ENCODE measurements around the gene PKMYT1.

The PKMYT1 gene

GRCh38 chr16:3022684-3023414 is 42.6 kb upstream of the PKMYT1 start:
- Mint-ChIP-seq H3K36me3 (ENCODE audit: insufficient read depth) (peaks cover 26% of the 10 kb centered on the region), H3K9me3 (no peaks in the 10 kb centered on the region), H3K27ac (peak overlapping the region in 1 of 2 donors; percentile 93), H3K27me3 (no peaks in the 10 kb centered on the region), H3K4me3 (peak overlapping the region; percentile 81 to 85), H3K4me1 (ENCODE audit: low read depth in 2 of 2) (peaks cover 41 to 45% of the 10 kb centered on the region in 2 donors)
- ATAC-seq (replicated peaks) (no peak), DNase-seq (no peak)

DNA sequence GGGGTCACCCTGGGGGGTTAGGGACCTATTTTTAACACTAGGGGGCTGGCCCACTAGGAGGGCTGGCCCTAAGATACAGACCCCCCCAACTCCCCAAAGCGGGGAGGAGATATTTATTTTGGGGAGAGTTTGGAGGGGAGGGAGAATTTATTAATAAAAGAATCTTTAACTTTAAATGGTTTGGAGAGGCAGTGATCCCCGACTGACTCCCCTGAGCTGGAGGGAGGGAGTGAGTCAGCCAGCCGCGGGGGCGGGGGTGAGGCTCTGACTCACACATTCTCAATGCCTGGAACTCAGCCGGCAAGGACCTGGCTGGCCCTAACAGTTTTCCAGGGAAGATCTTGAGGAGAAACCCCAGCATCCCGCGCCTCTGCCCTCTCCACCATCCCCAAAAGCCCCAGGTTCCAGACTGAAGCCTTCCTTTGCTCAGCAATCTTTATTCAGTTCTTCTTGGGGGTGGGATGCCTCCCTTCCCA is 42.0 kb upstream of the PKMYT1 start:
- ATAC-seq (replicated peaks) (peak; percentile 23), DNase-seq (peak; percentile 62 to 66 (median 65))
- H3K27ac Mint-ChIP-seq, result peak overlapping the region in 1 of 2 donors; percentile 93
- no peaks in the 10 kb centered on the region for H3K27me3 Mint-ChIP-seq
- H3K4me1 Mint-ChIP-seq (ENCODE audit: low read depth in 2 of 2), result peaks cover 41 to 45% of the 10 kb centered on the region in 2 donors
- no peaks in the 10 kb centered on the region for H3K9me3 Mint-ChIP-seq
- peaks cover 26% of the 10 kb centered on the region for H3K36me3 Mint-ChIP-seq (ENCODE audit: insufficient read depth)
- H3K4me3 Mint-ChIP-seq, result peak overlapping the region; percentile 81 to 85

GRCh38 chr16:3021449-3022207 is 41.4 kb upstream of the PKMYT1 start:
- Mint-ChIP-seq H3K27me3 (no peaks in the 10 kb centered on the region), H3K9me3 (no peaks in the 10 kb centered on the region), H3K4me1 (ENCODE audit: low read depth in 2 of 2) (peaks cover 41 to 45% of the 10 kb centered on the region in 2 donors), H3K36me3 (ENCODE audit: insufficient read depth) (peaks cover 26% of the 10 kb centered on the region), H3K27ac (peak overlapping the region; percentile 42 to 93), H3K4me3 (peak overlapping the region; percentile 81 to 85)
- peak; percentile 56 to 60 (median 57) for DNase-seq
- ATAC-seq (replicated peaks), result peak; percentile 15

DNA sequence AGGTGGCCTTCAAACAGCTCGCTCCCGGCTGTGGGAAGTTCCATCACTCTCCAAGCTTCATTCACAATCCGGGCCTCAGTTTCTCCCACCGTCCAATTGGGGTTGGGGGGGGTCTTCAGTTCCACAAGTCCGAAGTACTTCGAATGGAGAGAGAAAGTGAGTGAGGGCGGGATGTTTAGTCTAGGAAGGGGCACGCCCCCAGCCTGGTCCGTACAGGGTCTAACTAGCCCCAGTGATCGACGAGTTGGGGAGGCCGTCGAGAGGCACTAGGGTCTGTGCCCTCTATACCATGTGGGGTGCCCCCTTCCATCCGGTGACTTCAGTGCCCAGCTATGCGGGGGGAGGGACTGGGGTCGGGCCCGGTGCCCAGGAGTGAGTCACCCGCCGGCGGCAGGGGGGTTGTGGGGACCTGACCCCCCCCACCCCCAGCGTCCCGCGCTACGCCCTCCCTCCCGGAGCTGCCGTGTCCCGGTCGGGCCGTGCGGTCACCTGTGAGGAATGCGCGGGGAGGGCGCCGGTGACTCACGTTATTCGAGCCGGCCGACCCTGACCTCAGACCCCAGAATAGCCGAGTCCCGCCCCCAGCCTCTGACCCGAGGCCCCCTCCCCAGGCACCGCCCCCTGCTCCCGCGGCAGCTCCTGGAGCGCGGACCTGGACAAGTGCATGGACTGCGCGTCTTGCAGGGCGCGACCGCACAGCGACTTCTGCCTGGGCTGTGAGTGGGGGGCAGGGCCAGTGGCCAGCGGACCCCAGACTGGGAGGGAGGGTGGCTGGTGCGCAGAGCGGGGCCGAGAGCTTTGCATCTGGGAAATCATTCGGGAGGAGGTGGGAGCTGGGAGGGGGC is 40.6 kb upstream of the PKMYT1 start:
- Mint-ChIP-seq H3K4me1 (ENCODE audit: low read depth in 2 of 2) (peaks cover 41 to 45% of the 10 kb centered on the region in 2 donors), H3K27me3 (no peaks in the 10 kb centered on the region), H3K9me3 (no peaks in the 10 kb centered on the region), H3K36me3 (ENCODE audit: insufficient read depth) (peaks cover 23% of the 10 kb centered on the region), H3K4me3 (peak overlapping the region; percentile 81 to 85), H3K27ac (peak overlapping the region; percentile 85 to 93)
- DNase-seq (peak; percentile 39 to 60 (median 55)), ATAC-seq (replicated peaks) (peak; percentile 31)

DNA sequence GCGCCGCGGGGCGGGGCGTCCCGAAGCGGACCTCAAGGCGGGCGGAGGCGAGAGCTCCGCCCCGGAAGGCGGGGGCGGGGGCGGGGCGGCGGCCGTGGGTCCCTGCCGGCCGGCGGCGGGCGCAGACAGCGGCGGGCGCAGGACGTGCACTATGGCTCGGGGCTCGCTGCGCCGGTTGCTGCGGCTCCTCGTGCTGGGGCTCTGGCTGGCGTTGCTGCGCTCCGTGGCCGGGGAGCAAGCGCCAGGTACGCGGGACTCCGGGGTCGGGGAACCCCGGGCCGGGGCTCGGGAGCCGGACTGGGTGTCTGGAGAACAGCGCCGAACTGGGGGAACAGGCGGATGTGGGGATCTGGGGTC is 40.0 kb upstream of the PKMYT1 start, which contains the start of gene TNFRSF12A:
TSS of gene TNFRSF12A (plus strand) at position 122 of the 357 bp plus-strand sequence. CDS start at position 152, 30 bp downstream.
- peaks cover 19% of the 10 kb centered on the region for H3K36me3 Mint-ChIP-seq (ENCODE audit: insufficient read depth)
- H3K27ac Mint-ChIP-seq, result peak within 1 kb of the TSS; percentile 85 to 93
- no peaks in the 10 kb centered on the region for H3K27me3 Mint-ChIP-seq
- DNase-seq (peak; percentile 50 to 52 (median 51)), ATAC-seq (replicated peaks) (peak; percentile 35)
- peak within 1 kb of the TSS; percentile 81 to 85 for H3K4me3 Mint-ChIP-seq
- no peaks in the 10 kb centered on the region for H3K9me3 Mint-ChIP-seq
- peaks cover 41 to 44% of the 10 kb centered on the region in 2 donors for H3K4me1 Mint-ChIP-seq (ENCODE audit: low read depth in 2 of 2)

DNA sequence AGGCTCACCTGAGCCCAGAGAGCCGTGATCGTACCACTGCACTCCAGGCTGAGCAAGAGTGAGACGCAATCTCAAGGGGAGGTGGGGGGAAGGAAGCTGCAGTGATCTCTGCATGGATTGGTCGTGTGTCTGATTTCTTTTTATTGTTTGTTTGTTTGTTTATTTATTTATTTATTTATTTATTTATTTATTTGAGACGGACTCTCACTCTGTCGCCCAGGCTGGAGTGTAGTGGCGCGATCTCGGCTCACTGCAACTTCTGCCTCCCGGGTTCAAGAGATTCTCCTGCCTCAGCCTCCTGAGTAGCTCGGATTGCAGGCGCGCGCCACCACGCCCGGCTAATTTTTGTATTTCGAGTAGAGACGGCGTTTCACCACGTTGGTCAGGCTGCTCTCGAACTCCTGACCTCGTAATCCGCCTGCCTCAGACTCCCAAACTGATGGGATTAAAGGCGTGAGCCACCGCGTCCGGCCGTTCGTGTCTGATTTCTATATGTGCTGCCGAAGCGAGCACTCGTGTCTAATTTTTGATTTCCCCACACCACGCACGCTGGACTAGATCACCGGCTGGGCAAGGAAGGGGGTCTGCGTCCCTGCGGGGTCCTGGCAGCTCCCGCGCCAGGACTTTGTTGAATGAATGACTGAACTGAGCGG is 39.5 kb upstream of the PKMYT1 start:
- Mint-ChIP-seq H3K4me1 (ENCODE audit: low read depth in 2 of 2) (peaks cover 41 to 43% of the 10 kb centered on the region in 2 donors), H3K27me3 (no peaks in the 10 kb centered on the region), H3K27ac (peak overlapping the region in 1 of 2 donors; percentile 93), H3K36me3 (ENCODE audit: insufficient read depth) (peaks cover 15% of the 10 kb centered on the region), H3K4me3 (peak overlapping the region; percentile 81 to 85), H3K9me3 (no peaks in the 10 kb centered on the region)
- DNase-seq (no peak), ATAC-seq (replicated peaks) (no peak)

- Mint-ChIP-seq H3K4me3 (peak within 1 kb of the TSS in 1 of 2 donors; percentile 52), H3K27ac (peak within 1 kb of the TSS in 1 of 2 donors; percentile 25), H3K9me3 (no peaks in the 10 kb centered on the region), H3K27me3 (peaks cover 0 to 12% of the 10 kb centered on the region in 2 donors), H3K36me3 (ENCODE audit: insufficient read depth) (peaks cover 8% of the 10 kb centered on the region), H3K4me1 (ENCODE audit: low read depth in 2 of 2) (peaks cover 29 to 32% of the 10 kb centered on the region in 2 donors)
- DNase-seq (no peak), ATAC-seq (replicated peaks) (no peak)
Observed at GRCh38 chr16:3017794-3018506, 37.7 kb upstream of the PKMYT1 start, which contains the start of gene CLDN6. TSS of gene CLDN6 (minus strand) at chr16:3018183. CDS start at chr16:3016021, 2,162 bp downstream.

- H3K4me1 Mint-ChIP-seq (ENCODE audit: low read depth in 2 of 2), result peaks cover 23 to 26% of the 10 kb centered on the region in 2 donors
- ATAC-seq (replicated peaks), result no peak
- H3K27ac Mint-ChIP-seq, result no peak overlapping the region
- no peaks in the 10 kb centered on the region for H3K9me3 Mint-ChIP-seq
- H3K36me3 Mint-ChIP-seq (ENCODE audit: insufficient read depth), result peaks cover 8% of the 10 kb centered on the region
- H3K4me3 Mint-ChIP-seq, result no peak overlapping the region
- peaks cover 0 to 18% of the 10 kb centered on the region in 2 donors for H3K27me3 Mint-ChIP-seq
- DNase-seq, result no peak
Observed at GRCh38 chr16:3017344-3017743, 37.1 kb upstream of the PKMYT1 start.

DNA sequence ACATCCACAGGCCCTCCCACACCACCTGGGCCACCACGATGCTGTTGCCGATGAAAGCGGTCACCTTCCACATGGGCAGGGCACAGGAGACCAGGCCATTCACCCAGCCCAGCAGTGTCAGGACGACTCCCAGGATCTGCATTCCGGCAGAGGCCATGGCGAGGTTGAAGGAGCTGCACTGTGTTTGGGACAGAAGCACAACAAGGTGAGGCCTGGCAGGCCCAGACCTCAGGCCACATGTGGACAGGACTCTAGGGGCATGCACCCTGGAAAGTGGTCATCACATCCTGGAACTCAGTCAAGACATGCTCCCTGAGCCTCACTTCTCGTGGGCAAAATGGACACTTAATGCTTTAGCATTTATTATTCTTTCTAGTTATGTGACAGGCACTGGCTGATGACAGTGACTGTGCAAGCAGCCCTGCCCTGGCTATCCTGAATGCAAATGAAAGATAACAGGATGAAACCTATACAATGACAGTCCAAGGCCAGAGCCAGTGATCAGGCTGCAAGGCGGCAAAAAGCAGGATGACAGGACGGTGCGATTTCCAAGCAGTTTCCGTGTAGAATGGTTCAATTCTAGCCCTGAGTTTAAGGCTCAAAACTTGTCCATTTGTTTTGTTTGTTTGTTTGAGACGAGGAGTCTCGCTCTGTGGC is 35.7 kb upstream of the PKMYT1 start:
- H3K27ac Mint-ChIP-seq, result no peak overlapping the region
- no peaks in the 10 kb centered on the region for H3K9me3 Mint-ChIP-seq
- peaks cover 0 to 24% of the 10 kb centered on the region in 2 donors for H3K27me3 Mint-ChIP-seq
- no peak overlapping the region for H3K4me3 Mint-ChIP-seq
- H3K36me3 Mint-ChIP-seq (ENCODE audit: insufficient read depth), result peaks cover 4% of the 10 kb centered on the region
- DNase-seq (no peak), ATAC-seq (replicated peaks) (no peak)
- peaks cover 10 to 13% of the 10 kb centered on the region in 2 donors for H3K4me1 Mint-ChIP-seq (ENCODE audit: low read depth in 2 of 2)

GRCh38 chr16:3014971-3015370 is 34.7 kb upstream of the PKMYT1 start:
- H3K9me3 Mint-ChIP-seq, result no peaks in the 10 kb centered on the region
- no peak for ATAC-seq (replicated peaks)

GRCh38 chr16:3013998-3014690 is 33.9 kb upstream of the PKMYT1 start:
- no peak for DNase-seq
- H3K4me1 Mint-ChIP-seq (ENCODE audit: low read depth in 2 of 2), result peaks cover 0 to 2% of the 10 kb centered on the region in 2 donors
- peaks cover 4% of the 10 kb centered on the region for H3K36me3 Mint-ChIP-seq (ENCODE audit: insufficient read depth)
- H3K27ac Mint-ChIP-seq, result no peak overlapping the region
- H3K9me3 Mint-ChIP-seq, result no peaks in the 10 kb centered on the region
- ATAC-seq (replicated peaks), result no peak
- no peak overlapping the region for H3K4me3 Mint-ChIP-seq
- peaks cover 0 to 24% of the 10 kb centered on the region in 2 donors for H3K27me3 Mint-ChIP-seq

More at GRCh38 chr16:3014971-3015370, 34.7 kb upstream of the PKMYT1 start:
- Mint-ChIP-seq H3K4me1 (ENCODE audit: low read depth in 2 of 2) (peaks cover 2 to 7% of the 10 kb centered on the region in 2 donors), H3K36me3 (ENCODE audit: insufficient read depth) (peaks cover 4% of the 10 kb centered on the region), H3K4me3 (no peak overlapping the region), H3K27ac (no peak overlapping the region), H3K27me3 (peaks cover 0 to 24% of the 10 kb centered on the region in 2 donors)
- no peak for DNase-seq

All from effector memory CD8-positive, alpha-beta T cell (primary cell).